OCI-LY7 (cell line): ENCODE measurements around the gene PAK5. TPM values are rescaled to one million over a fixed set of nuclear protein-coding genes. Genes with fewer than 3 reads are reported as not detected.

Experiments used
- BruUV-seq: library from RNA; stranded (reverse); fragments of 400-500 nt; replicated peaks from 2 replicates; lab custom pipeline; 2021; lab: Mats Ljungman, UMichigan
- CTCF ChIA-PET: fragments of 300-600 bp; sonication (Branson Sonifier 250); formaldehyde crosslinking; loops from one replicate; lab custom pipeline; 2022; ENCODE audit warnings: antibody characterized with exemption; ENCODE audit not compliant: unreplicated experiment; lab: Charles Lee
- POLR2A ChIA-PET: fragments of 300-600 bp; sonication (Branson Sonifier 250); formaldehyde crosslinking; loops from one replicate; lab custom pipeline; 2022; ENCODE audit warnings: antibody characterized with exemption; lab: Charles Lee
- DNase-seq: peaks from one replicate; pipeline ENCODE4 v3.0.0-alpha.2; 2015; ENCODE audit warnings: low spot score
- H2AFZ ChIP-seq: fragments of 200-600 bp; sonication (generic), shearing (Covaris generic); 2 replicates; pipeline ENCODE4 v1.6.1; 2014; ENCODE audit warnings: mild to moderate bottlenecking, antibody characterized with exemption, low read length, moderate library complexity
- H3K27ac ChIP-seq: fragments of 200-600 bp; sonication (generic); 2 replicates; pipeline ENCODE4 v1.5.1; 2014; ENCODE audit warnings: mixed run types, low read depth, mild to moderate bottlenecking, moderate library complexity, low read length, inconsistent platforms; ENCODE audit not compliant: poor library complexity, severe bottlenecking
- H3K36me3 ChIP-seq: fragments of 200-600 bp; sonication (generic); 2 replicates; pipeline ENCODE4 v1.6.1; 2014; ENCODE audit warnings: mild to moderate bottlenecking, antibody characterized with exemption, low read length, moderate library complexity, mixed read lengths; ENCODE audit not compliant: insufficient read depth
- H3K4me1 ChIP-seq: fragments of 200-600 bp; sonication (generic); 2 replicates; pipeline ENCODE4 v1.5.1; 2014; ENCODE audit warnings: mild to moderate bottlenecking, low read length; ENCODE audit not compliant: insufficient read depth, poor library complexity, severe bottlenecking
- H3K4me2 ChIP-seq: fragments of 200-600 bp; sonication (generic); 2 replicates; pipeline ENCODE4 v1.6.1; 2014; ENCODE audit warnings: mild to moderate bottlenecking, low read length
- H3K4me3 ChIP-seq: fragments of 200-600 bp; sonication (generic); 2 replicates; pipeline ENCODE4 v1.5.1; 2014; ENCODE audit warnings: mild to moderate bottlenecking, low read depth, low read length; ENCODE audit not compliant: poor library complexity, severe bottlenecking
- H3K79me2 ChIP-seq: fragments of 200-600 bp; sonication (generic); 2 replicates; pipeline ENCODE4 v1.6.1; 2016; ENCODE audit warnings: low read depth, mild to moderate bottlenecking, low read length, moderate library complexity, mixed read lengths; ENCODE audit not compliant: insufficient read depth
- H3K9me2 ChIP-seq: fragments of 200-600 bp; sonication (generic); 2 replicates; pipeline ENCODE4 v1.6.1; 2016; ENCODE audit warnings: mild to moderate bottlenecking, low read length, mixed read lengths; ENCODE audit not compliant: insufficient read depth
- H3K9me3 ChIP-seq: fragments of 200-600 bp; sonication (generic); 2 replicates; pipeline ENCODE4 v1.6.1; 2014; ENCODE audit warnings: mild to moderate bottlenecking, mixed run types, low read length, mixed read lengths
- H4K20me1 ChIP-seq: fragments of 200-600 bp; sonication (generic); 2 replicates; pipeline ENCODE4 v1.6.1; 2014; ENCODE audit warnings: mild to moderate bottlenecking, antibody characterized with exemption, low read length, moderate library complexity, mixed read lengths; ENCODE audit not compliant: insufficient read depth
- EZH2phosphoT487 ChIP-seq: fragments of 200-600 bp; sonication (generic); IDR thresholded peaks from 2 replicates; pipeline ENCODE4 v1.6.1; 2018; ENCODE audit warnings: low read depth, borderline replicate concordance, mild to moderate bottlenecking, mixed run types, antibody characterized with exemption, low read length, moderate library complexity, mixed read lengths
- intact Hi-C: fragments of 100-400 bp; cut with micrococcal nuclease; formaldehyde crosslinking; loops from one replicate; pipeline ENCODE4 v1.10.0; 2022; ENCODE audit not compliant: unreplicated experiment
- total RNA-seq, 2 experiments: library from RNA; depleted of rRNA in 1 of 2; stranded (reverse); fragments of >200 nt in 1 of 2; shearing (Covaris generic) in 1 of 2; gene quantifications; 2 replicates each; pipeline ENCODE4 v1.2.3, GENCODE V29; 2014 to 2022
- TF ChIP-seq, protein P1 (sequence below): fragments of 200-600 bp; sonication (generic); conservative IDR thresholded peaks from 2 replicates; pipeline ENCODE4 v1.5.1; 2014; ENCODE audit warnings: mild to moderate bottlenecking, antibody characterized with exemption, low read length, moderate library complexity, mixed read lengths

The PAK5 gene
- total RNA-seq, 2 experiments from 2014 or later: not detected

DNA sequence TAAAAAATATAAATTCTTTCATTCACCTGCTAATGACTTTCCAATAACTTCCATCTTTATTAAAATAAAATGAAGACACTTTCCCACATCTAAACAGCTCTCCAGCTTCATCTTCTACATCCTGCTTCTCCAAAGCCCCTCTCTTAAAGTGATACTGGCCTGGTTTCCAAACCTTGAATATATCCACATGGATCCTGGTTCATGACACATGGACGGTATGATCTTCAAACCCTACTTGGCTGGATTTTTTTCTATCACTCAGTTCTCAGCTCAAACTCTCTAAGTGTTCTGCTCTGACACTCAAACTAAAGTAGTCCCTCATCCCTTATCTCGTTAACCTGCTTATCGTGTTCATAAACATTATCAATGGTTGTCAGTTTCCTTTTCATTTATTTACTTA lies 128.2 kb downstream of the PAK5 start:
- H3K79me2 ChIP-seq: no peaks in the 10 kb centered on the region
- DNase-seq: no peak
- no peaks in the 10 kb centered on the region for H3K9me3 ChIP-seq
- H3K4me2 ChIP-seq: no peak overlapping the region
- no peak overlapping the region for H3K4me3 ChIP-seq
- H3K27ac ChIP-seq: no peak overlapping the region
- intact Hi-C loops: no loop called here
- H3K36me3 ChIP-seq: no peaks in the 10 kb centered on the region
- no peaks in the 10 kb centered on the region for H4K20me1 ChIP-seq
- ChIA-PET POLR2A (interaction anchor here (0.5 kb wide), 1 partner anchor 321 kb away, joined by 3 read pairs; no protein-coding TSS in a partner anchor), CTCF (no interaction called here)
- TF ChIP-seq, protein P1, sequence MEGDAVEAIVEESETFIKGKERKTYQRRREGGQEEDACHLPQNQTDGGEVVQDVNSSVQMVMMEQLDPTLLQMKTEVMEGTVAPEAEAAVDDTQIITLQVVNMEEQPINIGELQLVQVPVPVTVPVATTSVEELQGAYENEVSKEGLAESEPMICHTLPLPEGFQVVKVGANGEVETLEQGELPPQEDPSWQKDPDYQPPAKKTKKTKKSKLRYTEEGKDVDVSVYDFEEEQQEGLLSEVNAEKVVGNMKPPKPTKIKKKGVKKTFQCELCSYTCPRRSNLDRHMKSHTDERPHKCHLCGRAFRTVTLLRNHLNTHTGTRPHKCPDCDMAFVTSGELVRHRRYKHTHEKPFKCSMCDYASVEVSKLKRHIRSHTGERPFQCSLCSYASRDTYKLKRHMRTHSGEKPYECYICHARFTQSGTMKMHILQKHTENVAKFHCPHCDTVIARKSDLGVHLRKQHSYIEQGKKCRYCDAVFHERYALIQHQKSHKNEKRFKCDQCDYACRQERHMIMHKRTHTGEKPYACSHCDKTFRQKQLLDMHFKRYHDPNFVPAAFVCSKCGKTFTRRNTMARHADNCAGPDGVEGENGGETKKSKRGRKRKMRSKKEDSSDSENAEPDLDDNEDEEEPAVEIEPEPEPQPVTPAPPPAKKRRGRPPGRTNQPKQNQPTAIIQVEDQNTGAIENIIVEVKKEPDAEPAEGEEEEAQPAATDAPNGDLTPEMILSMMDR: no peak
- H3K9me2 ChIP-seq: no peaks in the 10 kb centered on the region
- BruUV-seq: no TSS peak
- H2AFZ ChIP-seq: no peak overlapping the region
- no peaks in the 10 kb centered on the region for H3K4me1 ChIP-seq

- no peak for DNase-seq
- TF ChIP-seq EZH2phosphoT487: no peak
- TF ChIP-seq, protein P1: no peak
- H3K36me3 ChIP-seq: no peaks in the 10 kb centered on the region
- no TSS peak for BruUV-seq
- no peaks in the 10 kb centered on the region for H3K4me1 ChIP-seq
- no peak overlapping the region for H3K27ac ChIP-seq
- no peak overlapping the region for H2AFZ ChIP-seq
- no peaks in the 10 kb centered on the region for H3K79me2 ChIP-seq
- no peaks in the 10 kb centered on the region for H4K20me1 ChIP-seq
- POLR2A ChIA-PET: no interaction called here
- CTCF ChIA-PET: no interaction called here
- H3K9me3 ChIP-seq: no peaks in the 10 kb centered on the region
- intact Hi-C loops: no loop called here
- no peaks in the 10 kb centered on the region for H3K9me2 ChIP-seq
- no peak overlapping the region for H3K4me2 ChIP-seq
- no peak overlapping the region for H3K4me3 ChIP-seq
Observed at GRCh38 chr20:9705722-9706476, 133.0 kb downstream of the PAK5 start.

DNA sequence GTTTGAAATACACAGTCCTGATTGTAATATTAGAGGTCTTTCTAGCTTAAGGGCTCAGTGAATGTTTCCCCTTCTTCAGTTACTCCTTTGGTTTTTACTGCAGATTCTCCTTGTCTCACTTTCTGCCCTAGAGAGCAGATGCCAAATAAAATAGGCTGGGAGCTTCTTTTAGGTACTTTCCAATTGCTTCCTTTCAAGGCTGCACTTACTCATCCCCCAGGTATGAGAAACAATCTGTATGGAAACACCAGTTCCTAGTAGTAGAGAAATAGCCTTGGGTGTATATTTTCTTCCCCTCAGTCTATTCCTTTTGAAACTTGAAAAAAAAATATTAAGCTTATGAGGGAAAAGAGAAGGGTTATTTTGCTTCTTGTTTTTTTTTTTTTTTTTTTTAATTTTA lies 139.7 kb downstream of the PAK5 start:
- no peak overlapping the region for H3K4me3 ChIP-seq
- ChIA-PET CTCF (no interaction called here), POLR2A (interaction anchor here (0.6 kb wide), 1 partner anchor 280 kb away, joined by 3 read pairs; no protein-coding TSS in a partner anchor)
- no peaks in the 10 kb centered on the region for H3K4me1 ChIP-seq
- H4K20me1 ChIP-seq: no peaks in the 10 kb centered on the region
- intact Hi-C loops: no loop called here
- H2AFZ ChIP-seq: no peak overlapping the region
- no peak for DNase-seq
- no peaks in the 10 kb centered on the region for H3K9me3 ChIP-seq
- no peaks in the 10 kb centered on the region for H3K36me3 ChIP-seq
- H3K4me2 ChIP-seq: no peak overlapping the region
- H3K27ac ChIP-seq: no peak overlapping the region
- no TSS peak for BruUV-seq
- H3K79me2 ChIP-seq: no peaks in the 10 kb centered on the region
- no peaks in the 10 kb centered on the region for H3K9me2 ChIP-seq
- TF ChIP-seq, protein P1: no peak
- no peak for TF ChIP-seq EZH2phosphoT487
